Liver (tissue), 3 donors: Measurements from ENCODE around the gene TRIO.

ENCODE experiments used
- FOXA1 ChIP-seq: IDR thresholded peaks from 2 replicates; pipeline ENCODE4 v1.6.1; 2016; ENCODE audit warnings: antibody characterized with exemption
- HNF4A ChIP-seq, 2 donors: conservative IDR thresholded peaks; 2 replicates each; pipeline ENCODE4 v1.6.1; 2016; ENCODE audit warnings: antibody characterized with exemption in 2 of 2, mild to moderate bottlenecking in 2 of 2
- MAX ChIP-seq: IDR thresholded peaks from 2 replicates; pipeline ENCODE4 v1.6.1; 2016; ENCODE audit warnings: antibody characterized with exemption
- RAD21 ChIP-seq, 2 donors: IDR thresholded peaks; 2 replicates each; pipeline ENCODE4 v1.6.1; 2016; ENCODE audit warnings: antibody characterized with exemption in 2 of 2, mild to moderate bottlenecking in 2 of 2
- SP1 ChIP-seq: IDR thresholded peaks from 2 replicates; pipeline ENCODE4 v1.6.1; 2018; ENCODE audit warnings: antibody characterized with exemption, mild to moderate bottlenecking
- TAF1 ChIP-seq: conservative IDR thresholded peaks from 2 replicates; pipeline ENCODE4 v1.6.1; 2016; ENCODE audit warnings: antibody characterized with exemption, mild to moderate bottlenecking
- YY1 ChIP-seq: IDR thresholded peaks from 2 replicates; pipeline ENCODE4 v1.6.1; 2016; ENCODE audit warnings: antibody characterized with exemption, mild to moderate bottlenecking
- TF ChIP-seq, protein P1 (sequence below): fragments of 150-350 bp; IDR thresholded peaks from 2 replicates; pipeline ENCODE4 v1.5.1; 2017; ENCODE audit warnings: improper control_type of control experiment, low read depth, low read length; ENCODE audit not compliant: missing input control
- TF ChIP-seq, protein P2 (sequence below): IDR thresholded peaks from 2 replicates; pipeline ENCODE4 v1.6.1; 2016; ENCODE audit warnings: antibody characterized with exemption, mild to moderate bottlenecking
- donor health status: healthy.
- donor health status: healthy.

- no peak for TF ChIP-seq YY1
- TF ChIP-seq, protein P1, sequence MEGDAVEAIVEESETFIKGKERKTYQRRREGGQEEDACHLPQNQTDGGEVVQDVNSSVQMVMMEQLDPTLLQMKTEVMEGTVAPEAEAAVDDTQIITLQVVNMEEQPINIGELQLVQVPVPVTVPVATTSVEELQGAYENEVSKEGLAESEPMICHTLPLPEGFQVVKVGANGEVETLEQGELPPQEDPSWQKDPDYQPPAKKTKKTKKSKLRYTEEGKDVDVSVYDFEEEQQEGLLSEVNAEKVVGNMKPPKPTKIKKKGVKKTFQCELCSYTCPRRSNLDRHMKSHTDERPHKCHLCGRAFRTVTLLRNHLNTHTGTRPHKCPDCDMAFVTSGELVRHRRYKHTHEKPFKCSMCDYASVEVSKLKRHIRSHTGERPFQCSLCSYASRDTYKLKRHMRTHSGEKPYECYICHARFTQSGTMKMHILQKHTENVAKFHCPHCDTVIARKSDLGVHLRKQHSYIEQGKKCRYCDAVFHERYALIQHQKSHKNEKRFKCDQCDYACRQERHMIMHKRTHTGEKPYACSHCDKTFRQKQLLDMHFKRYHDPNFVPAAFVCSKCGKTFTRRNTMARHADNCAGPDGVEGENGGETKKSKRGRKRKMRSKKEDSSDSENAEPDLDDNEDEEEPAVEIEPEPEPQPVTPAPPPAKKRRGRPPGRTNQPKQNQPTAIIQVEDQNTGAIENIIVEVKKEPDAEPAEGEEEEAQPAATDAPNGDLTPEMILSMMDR = no peak
- no peak for TF ChIP-seq SP1
- no peak for TF ChIP-seq MAX
- no peak for TF ChIP-seq HNF4A (conservative IDR thresholded peaks at IDR 0.05)
- TF ChIP-seq TAF1 = no peak
- TF ChIP-seq, protein P2, sequence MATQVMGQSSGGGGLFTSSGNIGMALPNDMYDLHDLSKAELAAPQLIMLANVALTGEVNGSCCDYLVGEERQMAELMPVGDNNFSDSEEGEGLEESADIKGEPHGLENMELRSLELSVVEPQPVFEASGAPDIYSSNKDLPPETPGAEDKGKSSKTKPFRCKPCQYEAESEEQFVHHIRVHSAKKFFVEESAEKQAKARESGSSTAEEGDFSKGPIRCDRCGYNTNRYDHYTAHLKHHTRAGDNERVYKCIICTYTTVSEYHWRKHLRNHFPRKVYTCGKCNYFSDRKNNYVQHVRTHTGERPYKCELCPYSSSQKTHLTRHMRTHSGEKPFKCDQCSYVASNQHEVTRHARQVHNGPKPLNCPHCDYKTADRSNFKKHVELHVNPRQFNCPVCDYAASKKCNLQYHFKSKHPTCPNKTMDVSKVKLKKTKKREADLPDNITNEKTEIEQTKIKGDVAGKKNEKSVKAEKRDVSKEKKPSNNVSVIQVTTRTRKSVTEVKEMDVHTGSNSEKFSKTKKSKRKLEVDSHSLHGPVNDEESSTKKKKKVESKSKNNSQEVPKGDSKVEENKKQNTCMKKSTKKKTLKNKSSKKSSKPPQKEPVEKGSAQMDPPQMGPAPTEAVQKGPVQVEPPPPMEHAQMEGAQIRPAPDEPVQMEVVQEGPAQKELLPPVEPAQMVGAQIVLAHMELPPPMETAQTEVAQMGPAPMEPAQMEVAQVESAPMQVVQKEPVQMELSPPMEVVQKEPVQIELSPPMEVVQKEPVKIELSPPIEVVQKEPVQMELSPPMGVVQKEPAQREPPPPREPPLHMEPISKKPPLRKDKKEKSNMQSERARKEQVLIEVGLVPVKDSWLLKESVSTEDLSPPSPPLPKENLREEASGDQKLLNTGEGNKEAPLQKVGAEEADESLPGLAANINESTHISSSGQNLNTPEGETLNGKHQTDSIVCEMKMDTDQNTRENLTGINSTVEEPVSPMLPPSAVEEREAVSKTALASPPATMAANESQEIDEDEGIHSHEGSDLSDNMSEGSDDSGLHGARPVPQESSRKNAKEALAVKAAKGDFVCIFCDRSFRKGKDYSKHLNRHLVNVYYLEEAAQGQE = no peak
- no peak for TF ChIP-seq RAD21 (IDR thresholded peaks at IDR 0.05)
- no peak for TF ChIP-seq FOXA1
These were observed 80.2 kb downstream of the TRIO start for GRCh38 chr5:14223372-14223771.
